GM21390 (cell line): ENCODE measurements around the gene NAA25.
"Not testable (repeated sequence)": the region's sequence is repeated elsewhere in the genome, so short reads cannot be mapped to it uniquely, and the experiment has no call there.

Experiments
- ATAC-seq: cut with Tn5 transposase; IDR thresholded peaks from one replicate; pipeline ENCODE4 v1.9.1; 2021; ENCODE audit not compliant: unreplicated experiment

NAA25 gene

GRCh38 chr12:112063273-112063672 lies 45.3 kb downstream of the NAA25 start:
- no peak for ATAC-seq

- ATAC-seq: no peak
Observed at GRCh38 chr12:112061137-112061536, 47.4 kb downstream of the NAA25 start.

GRCh38 chr12:112049351-112049750 lies 59.2 kb downstream of the NAA25 start:
- no peak for ATAC-seq

- ATAC-seq: no peak
Observed at GRCh38 chr12:112046003-112046402, 62.6 kb downstream of the NAA25 start.

- ATAC-seq: not testable (repeated sequence)
Observed at GRCh38 chr12:112036614-112037013, 72.0 kb downstream of the NAA25 start.

- ATAC-seq: no peak
Observed at GRCh38 chr12:112035219-112035785, 73.3 kb downstream of the NAA25 start.

- no peak for ATAC-seq
Observed at GRCh38 chr12:112032292-112032691, 76.3 kb downstream of the NAA25 start.

- no peak for ATAC-seq
Observed at GRCh38 chr12:112031472-112031871, 77.1 kb downstream of the NAA25 start.

GRCh38 chr12:112029301-112029700 lies 79.3 kb downstream of the NAA25 start:
- no peak for ATAC-seq

GRCh38 chr12:112025808-112026375 lies 82.7 kb downstream of the NAA25 start:
- ATAC-seq: no peak

- no peak for ATAC-seq
Observed at GRCh38 chr12:112023759-112024396, 84.7 kb downstream of the NAA25 start.

- no peak for ATAC-seq
Observed at GRCh38 chr12:112022241-112023016, 86.2 kb downstream of the NAA25 start.

- ATAC-seq: no peak
Observed at GRCh38 chr12:112020947-112021457, 87.6 kb downstream of the NAA25 start.

GRCh38 chr12:112018571-112019237 lies 89.9 kb downstream of the NAA25 start:
- no peak for ATAC-seq

GRCh38 chr12:112017041-112017440 lies 91.5 kb downstream of the NAA25 start:
- no peak for ATAC-seq

GRCh38 chr12:112015938-112016337 lies 92.6 kb downstream of the NAA25 start:
- ATAC-seq: no peak

GRCh38 chr12:112013601-112014402 lies 94.8 kb downstream of the NAA25 start:
- ATAC-seq: peak; percentile 31

GRCh38 chr12:112012775-112013600 lies 95.6 kb downstream of the NAA25 start, which contains the start of the genes ERP29 and TMEM116:
TSS of gene ERP29 (plus strand) at chr12:112013426. CDS start at chr12:112013466, 40 bp downstream.
TSS of gene TMEM116 (minus strand) at chr12:112013165. CDS start at chr12:112005270, 7,895 bp downstream.
- ATAC-seq: peak; percentile 62

GRCh38 chr12:112011685-112012084 lies 96.9 kb downstream of the NAA25 start:
- ATAC-seq: no peak
